ENCODE measurements around the gene TGFBR3. TPM values are rescaled to one million over a fixed set of nuclear protein-coding genes. Genes with fewer than 3 reads are reported as not detected.

Gene TGFBR3
- total and polyA plus RNA-seq, 9 of the 15 experiments (the other 6 are each of a cell fraction or from before 2014, with no cell fraction given), result 3.6 to 32.4 (median 15.6) TPM

DNA sequence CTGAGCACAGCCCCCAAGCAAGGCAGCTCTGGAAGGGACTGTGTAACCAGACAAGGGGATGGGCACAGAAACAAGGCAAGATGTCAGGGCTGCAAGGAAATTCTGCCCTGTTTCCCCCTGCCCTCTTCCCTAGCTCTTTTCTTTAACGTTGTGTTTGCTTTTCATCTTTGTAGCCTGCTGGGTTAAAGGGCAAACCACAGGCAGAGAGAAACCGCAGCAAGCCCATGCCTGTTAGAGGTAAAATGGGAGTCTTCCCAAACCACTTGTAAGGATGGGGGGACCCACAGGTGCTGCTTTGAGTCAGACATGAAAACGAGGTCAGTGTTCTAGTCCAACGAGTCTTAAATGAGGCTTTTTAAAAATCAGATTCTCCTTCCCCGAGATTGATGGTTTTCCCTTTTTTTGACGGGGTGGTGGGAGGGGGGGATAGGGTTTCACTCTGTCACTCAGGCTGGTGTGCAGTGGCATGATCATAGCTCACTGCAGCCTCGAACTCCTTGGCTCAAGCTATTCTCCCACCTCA is 13.3 kb downstream of the TGFBR3 start (continued):
- TF ChIP-seq MGA (IDR thresholded peaks at IDR 0.05), result no peak
- TF ChIP-seq TAF7 (tag; IDR thresholded peaks at IDR 0.05), result no peak
- TF ChIP-seq MCM3 (IDR thresholded peaks at IDR 0.05), result no peak
- TF ChIP-seq, protein P1, sequence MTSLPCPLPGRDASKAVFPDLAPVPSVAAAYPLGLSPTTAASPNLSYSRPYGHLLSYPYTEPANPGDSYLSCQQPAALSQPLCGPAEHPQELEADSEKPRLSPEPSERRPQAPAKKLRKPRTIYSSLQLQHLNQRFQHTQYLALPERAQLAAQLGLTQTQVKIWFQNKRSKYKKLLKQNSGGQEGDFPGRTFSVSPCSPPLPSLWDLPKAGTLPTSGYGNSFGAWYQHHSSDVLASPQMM (CRISPR knock-in tag; IDR thresholded peaks at IDR 0.05), result no peak
- TF ChIP-seq ZNF124 (CRISPR knock-in tag; IDR thresholded peaks at IDR 0.05), result no peak
- TF ChIP-seq SP1 (CRISPR knock-in tag; IDR thresholded peaks at IDR 0.05), result no peak
- TF ChIP-seq NFIX (CRISPR knock-in tag; IDR thresholded peaks at IDR 0.05; ENCODE audit: low read depth), result no peak
- TF ChIP-seq, protein P2, sequence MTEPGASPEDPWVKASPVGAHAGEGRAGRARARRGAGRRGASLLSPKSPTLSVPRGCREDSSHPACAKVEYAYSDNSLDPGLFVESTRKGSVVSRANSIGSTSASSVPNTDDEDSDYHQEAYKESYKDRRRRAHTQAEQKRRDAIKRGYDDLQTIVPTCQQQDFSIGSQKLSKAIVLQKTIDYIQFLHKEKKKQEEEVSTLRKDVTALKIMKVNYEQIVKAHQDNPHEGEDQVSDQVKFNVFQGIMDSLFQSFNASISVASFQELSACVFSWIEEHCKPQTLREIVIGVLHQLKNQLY (CRISPR knock-in tag; conservative IDR thresholded peaks at IDR 0.05), result no peak
- TF ChIP-seq HDAC6 (IDR thresholded peaks at IDR 0.05; ENCODE audit: low read depth, low read length), result no peak
- no peak for TF ChIP-seq SREBF1 (IDR thresholded peaks at IDR 0.05; ENCODE audit: borderline replicate concordance, low read depth, low read length)
